Smooth muscle cell (in vitro differentiated cells): ENCODE results near the gene PIP4P1. TPM values are rescaled to one million over a fixed set of nuclear protein-coding genes. Genes with fewer than 3 reads are reported as not detected.
"Not testable (repeated sequence)": the region's sequence is repeated elsewhere in the genome, so short reads cannot be mapped to it uniquely, and the experiment has no call there.

Source experiments
- DNase-seq: peaks from one replicate; lab custom pipeline; 2025; ENCODE audit not compliant: unreplicated experiment; lab: John Stamatoyannopoulos, UW
- H2AFZ ChIP-seq: fragments of 200-600 bp; sonication (generic); 2 replicates; pipeline ENCODE4 v1.6.0; 2016; ENCODE audit warnings: antibody characterized with exemption, low read depth, mild to moderate bottlenecking
- H3F3A ChIP-seq: fragments of 200-600 bp; sonication (generic); 2 replicates; pipeline ENCODE4 v1.6.0; 2017; ENCODE audit warnings: antibody characterized with exemption, low read depth
- H3K27ac ChIP-seq: fragments of 200-600 bp; sonication (generic); 2 replicates; pipeline ENCODE4 v1.5.1; 2016; ENCODE audit warnings: low read depth, mild to moderate bottlenecking
- H3K27me3 ChIP-seq: fragments of 200-600 bp; sonication (generic); 2 replicates; pipeline ENCODE4 v1.6.1; 2016; ENCODE audit warnings: low read depth, mild to moderate bottlenecking
- H3K36me3 ChIP-seq: fragments of 200-600 bp; sonication (generic); 2 replicates; pipeline ENCODE4 v1.5.1; 2016; ENCODE audit warnings: low read depth
- H3K4me1 ChIP-seq: fragments of 200-600 bp; sonication (generic); 2 replicates; pipeline ENCODE4 v1.5.1; 2016; ENCODE audit warnings: low read depth
- H3K4me2 ChIP-seq: fragments of 200-600 bp; sonication (generic); 2 replicates; pipeline ENCODE4 v1.6.0; 2016; ENCODE audit warnings: mild to moderate bottlenecking
- H3K4me3 ChIP-seq: fragments of 200-600 bp; sonication (generic); 2 replicates; pipeline ENCODE4 v1.5.1; 2016; ENCODE audit warnings: mild to moderate bottlenecking
- H3K79me2 ChIP-seq: fragments of 200-600 bp; sonication (generic); 2 replicates; pipeline ENCODE4 v1.6.0; 2016; ENCODE audit warnings: low read depth, mild to moderate bottlenecking
- H3K9ac ChIP-seq: fragments of 200-600 bp; sonication (generic); 2 replicates; pipeline ENCODE4 v1.6.0; 2016; ENCODE audit warnings: low read depth
- H3K9me3 ChIP-seq: fragments of 200-600 bp; sonication (generic); replicated peaks from 2 replicates; pipeline ENCODE4 v1.5.1; 2016; ENCODE audit warnings: low read depth
- H4K20me1 ChIP-seq: fragments of 200-600 bp; sonication (generic); 2 replicates; pipeline ENCODE4 v1.6.0; 2016; ENCODE audit warnings: low read depth
- WGBS: methylation state at CpG from one replicate; pipeline ENCODE4 v1.1.7; 2016; ENCODE audit warnings: low lambda C conversion rate; 5-methylcytosine and 5-hydroxymethylcytosine counted together
- polyA plus RNA-seq: library from polyadenylated mRNA; unstranded; fragments of >200 nt; fragmentation: Nextera tagmentation; extraction: Ambion mirVana; gene quantifications from 2 replicates; pipeline ENCODE4 v1.2.1, GENCODE V29; 2016
- total RNA-seq: library from RNA; depleted of rRNA; stranded (reverse); fragments of >200 nt; gene quantifications from 2 replicates; pipeline ENCODE4 v1.2.3, GENCODE V29; 2014
- TF ChIP-seq, protein P1 (sequence below): fragments of 200-600 bp; sonication (generic); IDR thresholded peaks from 2 replicates; pipeline ENCODE4 v1.5.1; 2017; ENCODE audit warnings: borderline replicate concordance, mild to moderate bottlenecking, antibody characterized with exemption; ENCODE audit not compliant: insufficient read depth, poor library complexity, severe bottlenecking

PIP4P1 gene
- 24.8 and 29.3 TPM in 2 replicates for total RNA-seq
- polyA plus RNA-seq = 53.8 and 54.9 TPM in 2 replicates

DNA sequence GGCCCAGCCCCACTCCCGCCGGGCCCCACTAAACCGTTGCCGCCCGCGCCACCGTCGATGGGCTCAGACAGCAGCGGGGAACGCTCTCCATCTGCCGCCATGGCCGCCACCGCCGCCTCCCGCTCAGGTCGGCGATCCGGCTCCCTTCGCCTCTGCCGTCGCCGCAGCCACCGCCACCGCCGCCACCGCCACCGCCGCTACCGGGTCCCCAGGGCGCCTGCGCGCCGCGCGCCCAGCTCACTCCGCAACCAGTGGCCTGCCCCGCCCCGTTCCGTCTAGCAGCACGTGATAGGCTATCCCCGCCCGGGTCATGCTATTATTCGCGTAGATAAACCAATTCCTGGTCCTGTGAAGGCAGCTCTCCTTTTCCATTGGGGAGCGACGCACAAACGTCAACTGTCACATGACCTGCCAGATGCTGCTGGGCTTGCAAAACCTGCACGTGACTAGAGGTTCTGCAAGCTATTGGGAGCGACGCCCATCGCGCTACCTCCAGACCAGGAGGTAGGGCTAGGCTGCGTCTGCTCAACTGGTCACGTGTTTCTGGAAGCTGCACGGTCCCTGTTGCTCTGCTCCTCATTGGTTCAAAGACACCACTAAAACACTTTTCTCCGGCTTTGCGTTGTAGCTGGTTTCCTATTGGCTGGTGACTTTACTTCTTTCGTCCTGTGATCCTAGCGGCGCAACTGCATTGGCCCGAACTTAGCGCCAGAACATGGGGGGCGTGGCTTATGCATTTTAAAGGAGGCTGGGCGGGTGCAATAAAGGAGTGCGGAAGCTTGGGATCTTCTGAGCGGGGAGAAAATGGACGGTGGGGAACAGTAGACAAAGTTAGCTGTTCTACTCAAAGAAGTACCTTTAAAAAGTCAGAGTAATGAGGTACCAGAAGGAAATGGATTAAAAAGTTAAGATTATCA is at the start of gene PIP4P1:
Gene PIP4P1 (minus strand): TSS at position 210 of the 917 bp plus-strand sequence. CDS start 109 bp downstream, at position 101.
- Histone ChIP-seq H3K9ac (peak within 1 kb of the TSS; percentile 94), H3K79me2 (peaks cover 28% of the 10 kb centered on the region), H3K36me3 (no peaks in the 10 kb centered on the region), H2AFZ (peak within 1 kb of the TSS; percentile 52), H3K9me3 (no peaks in the 10 kb centered on the region), H3K27me3 (no peaks in the 10 kb centered on the region), H3K27ac (peak within 1 kb of the TSS; percentile 78), H4K20me1 (peaks cover 7% of the 10 kb centered on the region), H3K4me2 (peak within 1 kb of the TSS; percentile 94), H3K4me1 (peaks cover 18% of the 10 kb centered on the region), H3K4me3 (peak within 1 kb of the TSS; percentile 72), H3F3A (peaks cover 17% of the 10 kb centered on the region)
- TF ChIP-seq, protein P1, sequence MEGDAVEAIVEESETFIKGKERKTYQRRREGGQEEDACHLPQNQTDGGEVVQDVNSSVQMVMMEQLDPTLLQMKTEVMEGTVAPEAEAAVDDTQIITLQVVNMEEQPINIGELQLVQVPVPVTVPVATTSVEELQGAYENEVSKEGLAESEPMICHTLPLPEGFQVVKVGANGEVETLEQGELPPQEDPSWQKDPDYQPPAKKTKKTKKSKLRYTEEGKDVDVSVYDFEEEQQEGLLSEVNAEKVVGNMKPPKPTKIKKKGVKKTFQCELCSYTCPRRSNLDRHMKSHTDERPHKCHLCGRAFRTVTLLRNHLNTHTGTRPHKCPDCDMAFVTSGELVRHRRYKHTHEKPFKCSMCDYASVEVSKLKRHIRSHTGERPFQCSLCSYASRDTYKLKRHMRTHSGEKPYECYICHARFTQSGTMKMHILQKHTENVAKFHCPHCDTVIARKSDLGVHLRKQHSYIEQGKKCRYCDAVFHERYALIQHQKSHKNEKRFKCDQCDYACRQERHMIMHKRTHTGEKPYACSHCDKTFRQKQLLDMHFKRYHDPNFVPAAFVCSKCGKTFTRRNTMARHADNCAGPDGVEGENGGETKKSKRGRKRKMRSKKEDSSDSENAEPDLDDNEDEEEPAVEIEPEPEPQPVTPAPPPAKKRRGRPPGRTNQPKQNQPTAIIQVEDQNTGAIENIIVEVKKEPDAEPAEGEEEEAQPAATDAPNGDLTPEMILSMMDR = no peak
- WGBS = 2% methylated on average over 38 of the region's 67 CpGs
- DNase-seq = peak; percentile 90

DNA sequence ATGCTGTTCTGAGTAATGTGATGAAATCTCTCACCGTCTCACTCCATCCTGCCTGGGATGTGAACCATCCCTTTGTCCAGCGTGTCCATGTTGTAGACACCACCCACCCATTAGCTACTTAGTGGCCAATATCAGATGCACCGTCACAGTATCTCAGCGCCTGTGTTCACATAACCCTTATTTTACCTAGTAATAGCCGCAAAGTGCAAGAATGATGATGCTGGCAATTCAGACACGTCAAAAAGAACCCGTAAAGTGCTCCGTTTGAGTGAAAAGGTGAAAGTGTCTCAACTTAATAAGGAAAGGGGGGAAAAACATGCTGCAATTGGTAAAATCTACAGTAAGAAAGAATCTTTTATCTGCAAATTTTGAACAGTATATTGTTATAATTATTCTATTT is 47.1 kb upstream of the PIP4P1 start:
- no peaks in the 10 kb centered on the region for H3F3A ChIP-seq
- no peak overlapping the region for H3K27ac ChIP-seq
- no peaks in the 10 kb centered on the region for H3K79me2 ChIP-seq
- H3K36me3 ChIP-seq = no peaks in the 10 kb centered on the region
- no peaks in the 10 kb centered on the region for H3K4me1 ChIP-seq
- no peaks in the 10 kb centered on the region for H3K27me3 ChIP-seq
- no peak overlapping the region for H3K4me2 ChIP-seq
- no peak overlapping the region for H3K4me3 ChIP-seq
- WGBS = 92% methylated on average over 8 of the region's 8 CpGs
- DNase-seq = no peak
- H3K9me3 ChIP-seq = no peaks in the 10 kb centered on the region
- TF ChIP-seq, protein P1 = no peak
- H3K9ac ChIP-seq = no peak overlapping the region
- H4K20me1 ChIP-seq = no peaks in the 10 kb centered on the region
- H2AFZ ChIP-seq = no peak overlapping the region

DNA sequence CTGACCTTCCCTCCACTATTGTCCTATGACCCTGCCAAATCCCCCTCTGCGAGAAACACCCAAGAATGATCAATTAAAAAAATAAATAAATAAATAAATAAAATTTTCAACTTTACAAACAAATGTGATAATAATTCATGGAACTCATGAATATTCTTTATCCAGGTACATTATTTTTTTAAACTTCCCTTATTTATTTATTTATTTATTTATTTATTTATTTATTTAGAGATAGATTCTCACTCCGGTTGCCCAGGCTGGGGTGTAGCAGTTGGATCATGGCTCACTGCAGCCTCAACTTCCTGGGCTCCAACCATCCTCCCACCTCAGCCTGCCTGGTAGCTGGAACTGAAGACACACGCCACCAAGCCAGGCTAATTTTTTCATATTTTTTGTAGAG is 46.3 kb upstream of the PIP4P1 start:
- WGBS = 96% methylated on average over 3 of the region's 3 CpGs
- not testable (repeated sequence) for DNase-seq, H3K4me1 ChIP-seq, H3K36me3 ChIP-seq, H3K27me3 ChIP-seq, H3K79me2 ChIP-seq, H3K4me3 ChIP-seq, H3K4me2 ChIP-seq, H2AFZ ChIP-seq, H3F3A ChIP-seq, H3K9ac ChIP-seq, H3K27ac ChIP-seq, H3K9me3 ChIP-seq, H4K20me1 ChIP-seq

DNA sequence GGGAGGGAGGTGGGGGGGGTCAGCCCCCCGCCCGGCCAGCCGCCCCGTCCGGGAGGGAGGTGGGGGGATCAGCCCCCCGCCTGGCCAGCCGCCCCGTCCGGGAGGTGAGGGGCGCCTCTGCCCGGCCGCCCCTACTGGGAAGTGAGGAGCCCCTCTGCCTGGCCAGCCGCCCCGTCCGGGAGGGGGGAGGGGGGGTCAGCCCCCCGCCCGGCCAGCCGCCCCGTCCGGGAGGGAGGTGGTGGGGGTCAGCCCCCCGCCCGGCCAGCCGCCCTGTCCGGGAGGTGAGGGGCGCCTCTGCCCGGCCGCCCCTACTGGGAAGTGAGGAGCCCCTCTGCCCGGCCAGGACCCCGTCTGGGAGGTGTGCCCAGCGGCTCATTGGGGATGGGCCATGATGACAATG is 45.5 kb upstream of the PIP4P1 start:
- not testable (repeated sequence) for H3K9me3 ChIP-seq, H2AFZ ChIP-seq, H3K79me2 ChIP-seq, H3K4me3 ChIP-seq, H3F3A ChIP-seq, H3K4me2 ChIP-seq, H3K27me3 ChIP-seq, H3K4me1 ChIP-seq, H3K36me3 ChIP-seq, H3K27ac ChIP-seq, DNase-seq, H3K9ac ChIP-seq, H4K20me1 ChIP-seq
- WGBS = no CpG with 5 or more reads among the region's 30 CpGs

DNA sequence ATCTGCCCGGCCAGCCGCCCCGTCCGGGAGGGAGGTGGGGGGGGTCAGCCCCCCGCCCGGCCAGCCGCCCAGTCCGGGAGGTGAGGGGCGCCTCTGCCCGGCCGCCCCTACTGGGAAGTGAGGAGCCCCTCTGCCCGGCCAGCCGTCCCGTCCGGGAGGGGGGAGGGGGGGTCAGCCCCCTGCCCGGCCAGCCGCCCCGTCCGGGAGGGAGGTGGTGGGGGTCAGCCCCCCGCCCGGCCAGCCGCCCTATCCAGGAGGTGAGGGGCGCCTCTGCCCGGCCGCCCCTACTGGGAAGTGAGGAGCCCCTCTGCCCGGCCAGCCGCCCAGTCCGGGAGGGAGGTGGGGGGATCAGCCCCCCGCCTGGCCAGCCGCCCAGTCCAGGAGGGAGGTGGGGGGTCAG is 45.0 kb upstream of the PIP4P1 start:
- not testable (repeated sequence) for H3F3A ChIP-seq, H3K27ac ChIP-seq, H3K9me3 ChIP-seq, H3K36me3 ChIP-seq, H2AFZ ChIP-seq, H3K4me2 ChIP-seq, H3K9ac ChIP-seq, H3K27me3 ChIP-seq, H3K79me2 ChIP-seq, H3K4me3 ChIP-seq, H3K4me1 ChIP-seq, DNase-seq, H4K20me1 ChIP-seq
- no CpG with 5 or more reads among the region's 30 CpGs for WGBS
